Epithelial cell of esophagus (primary cell): Measurements from ENCODE around the gene MICAL3.

Experiments
- DNase-seq: peaks from one replicate; pipeline ENCODE4 v3.0.0; 2010; ENCODE audit warnings: low read depth
- H3K4me3 ChIP-seq: 2 replicates; pipeline ENCODE4 v1.5.1; 2011; ENCODE audit warnings: mild to moderate bottlenecking, low read length, control low read depth
- TF ChIP-seq, protein P1 (sequence below): IDR thresholded peaks from 2 replicates; pipeline ENCODE4 v1.5.1; 2011; ENCODE audit warnings: low read depth, mild to moderate bottlenecking, low read length, control low read depth, inconsistent platforms; ENCODE audit not compliant: insufficient read depth; ENCODE audit errors: missing control alignments

MICAL3 gene

GRCh38 chr22:17781319-17782031 lies 242.9 kb downstream of the MICAL3 start:
- no peak overlapping the region for H3K4me3 ChIP-seq
- TF ChIP-seq, protein P1, sequence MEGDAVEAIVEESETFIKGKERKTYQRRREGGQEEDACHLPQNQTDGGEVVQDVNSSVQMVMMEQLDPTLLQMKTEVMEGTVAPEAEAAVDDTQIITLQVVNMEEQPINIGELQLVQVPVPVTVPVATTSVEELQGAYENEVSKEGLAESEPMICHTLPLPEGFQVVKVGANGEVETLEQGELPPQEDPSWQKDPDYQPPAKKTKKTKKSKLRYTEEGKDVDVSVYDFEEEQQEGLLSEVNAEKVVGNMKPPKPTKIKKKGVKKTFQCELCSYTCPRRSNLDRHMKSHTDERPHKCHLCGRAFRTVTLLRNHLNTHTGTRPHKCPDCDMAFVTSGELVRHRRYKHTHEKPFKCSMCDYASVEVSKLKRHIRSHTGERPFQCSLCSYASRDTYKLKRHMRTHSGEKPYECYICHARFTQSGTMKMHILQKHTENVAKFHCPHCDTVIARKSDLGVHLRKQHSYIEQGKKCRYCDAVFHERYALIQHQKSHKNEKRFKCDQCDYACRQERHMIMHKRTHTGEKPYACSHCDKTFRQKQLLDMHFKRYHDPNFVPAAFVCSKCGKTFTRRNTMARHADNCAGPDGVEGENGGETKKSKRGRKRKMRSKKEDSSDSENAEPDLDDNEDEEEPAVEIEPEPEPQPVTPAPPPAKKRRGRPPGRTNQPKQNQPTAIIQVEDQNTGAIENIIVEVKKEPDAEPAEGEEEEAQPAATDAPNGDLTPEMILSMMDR, result no peak
- DNase-seq, result peak; percentile 93

GRCh38 chr22:17780741-17781318 lies 243.5 kb downstream of the MICAL3 start:
- TF ChIP-seq, protein P1, result no peak
- DNase-seq, result no peak
- no peak overlapping the region for H3K4me3 ChIP-seq

GRCh38 chr22:17780116-17780740 lies 244.1 kb downstream of the MICAL3 start:
- DNase-seq, result no peak
- TF ChIP-seq, protein P1, result no peak

GRCh38 chr22:17779286-17780115 lies 244.9 kb downstream of the MICAL3 start:
- H3K4me3 ChIP-seq, result no peak overlapping the region
- DNase-seq, result no peak
- TF ChIP-seq, protein P1, result no peak

More at GRCh38 chr22:17780116-17780740, 244.1 kb downstream of the MICAL3 start:
- no peak overlapping the region for H3K4me3 ChIP-seq

DNA sequence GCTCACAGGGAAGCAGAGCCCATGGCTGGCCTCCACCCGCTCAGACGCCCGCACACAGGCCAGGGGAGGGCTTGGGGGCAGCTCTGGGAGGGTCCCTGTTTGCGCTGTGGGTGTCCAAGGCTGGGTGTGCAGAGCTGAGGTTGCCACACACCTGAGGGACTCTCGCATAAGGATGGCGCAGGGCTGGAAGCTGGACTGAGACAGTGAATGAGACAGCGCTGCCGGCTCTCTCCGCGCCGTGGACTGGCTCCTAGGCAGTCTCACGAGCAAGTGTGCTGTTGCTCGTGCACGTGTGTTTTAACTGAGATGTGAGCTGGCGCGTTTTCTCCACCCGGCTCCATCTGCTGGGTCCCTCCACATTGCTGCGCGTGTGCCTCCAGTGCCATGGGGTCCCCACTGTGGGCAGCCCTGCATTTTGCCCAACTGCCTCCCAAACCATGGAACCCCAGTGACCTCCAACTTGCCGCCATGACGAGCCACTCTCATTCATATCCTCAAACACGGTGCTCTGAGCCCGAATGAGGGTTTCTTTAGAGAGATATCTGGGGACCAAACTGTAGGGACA lies 245.9 kb downstream of the MICAL3 start:
- H3K4me3 ChIP-seq, result no peak overlapping the region
- no peak for DNase-seq
- TF ChIP-seq, protein P1, result no peak

GRCh38 chr22:17777717-17778044 lies 246.7 kb downstream of the MICAL3 start:
- TF ChIP-seq, protein P1, result no peak
- no peak for DNase-seq
- H3K4me3 ChIP-seq, result no peak overlapping the region
